NCI-H2227 (cell line): Measurements from ENCODE around the gene SUCLG2.

ENCODE experiments used
- DNase-seq: peaks from one replicate; lab custom pipeline; 2025; ENCODE audit not compliant: unreplicated experiment; lab: John Stamatoyannopoulos, UW

The SUCLG2 gene

DNA sequence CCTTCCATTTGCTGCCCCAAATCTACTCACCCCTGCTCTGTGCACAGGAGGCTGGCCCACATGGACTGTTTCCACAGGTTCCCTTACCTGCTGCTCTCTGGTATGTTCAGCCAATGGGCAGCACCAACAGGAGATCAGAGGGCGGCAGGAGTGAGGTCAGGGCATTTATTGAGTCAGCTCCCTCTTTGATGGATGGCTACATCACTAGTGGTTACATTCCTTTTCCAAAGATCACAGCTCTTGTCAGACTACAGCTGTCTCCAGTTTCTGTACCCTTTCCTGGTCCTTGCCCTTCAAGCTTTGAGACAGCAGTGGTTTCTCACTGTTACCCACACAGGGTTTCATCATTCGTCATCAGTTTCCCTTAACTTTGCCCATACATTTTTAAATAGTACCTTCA is 325.1 kb downstream of the SUCLG2 start:
- DNase-seq = no peak

DNA sequence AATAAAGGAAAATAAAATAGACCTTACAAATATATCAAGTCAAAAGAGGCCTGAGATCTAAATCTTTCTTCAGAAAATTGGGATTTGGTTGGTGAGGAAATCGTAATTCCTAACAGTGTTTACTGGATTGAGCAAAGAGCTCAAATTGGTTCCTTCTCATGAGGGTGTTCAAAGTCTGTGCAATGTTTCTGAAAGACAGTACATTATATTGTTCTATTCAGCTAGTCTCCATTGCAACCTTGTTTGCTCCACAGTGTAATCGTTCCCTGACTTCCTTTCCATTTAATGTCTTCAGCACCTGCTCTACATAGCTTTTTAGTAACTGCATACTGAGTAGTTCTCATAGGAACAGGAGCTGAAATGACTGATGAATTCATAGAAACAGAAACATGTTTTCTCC is 326.8 kb downstream of the SUCLG2 start:
- no peak for DNase-seq

DNA sequence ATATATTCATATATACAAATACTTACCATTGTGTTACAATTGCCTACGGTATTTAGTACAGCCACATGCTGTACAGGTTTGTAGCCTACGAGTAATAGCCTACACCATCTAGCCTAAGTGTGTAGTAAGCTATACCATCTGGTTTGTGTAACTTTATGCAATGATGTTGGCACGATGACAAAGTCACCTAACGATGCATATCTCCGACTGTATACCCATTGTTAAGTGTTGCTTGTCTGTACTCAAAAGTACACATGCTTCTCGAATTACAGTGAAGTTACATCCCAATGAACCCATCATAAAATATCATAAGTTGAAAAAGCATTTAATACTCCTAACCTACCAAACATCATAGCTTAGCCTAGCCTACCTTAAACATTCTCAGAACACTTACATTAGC is 329.2 kb downstream of the SUCLG2 start:
- no peak for DNase-seq
